ENCODE measurements around the gene PUS3. TPM values are rescaled to one million over a fixed set of nuclear protein-coding genes. Genes with fewer than 3 reads are reported as not detected.
"Not testable (repeated sequence)": the region's sequence is repeated elsewhere in the genome, so short reads cannot be mapped to it uniquely, and the experiment has no call there.

The PUS3 gene
- total and polyA plus RNA-seq, 7 experiments from 2014 or later: 4.6 to 15.3 (median 9.6) TPM

DNA sequence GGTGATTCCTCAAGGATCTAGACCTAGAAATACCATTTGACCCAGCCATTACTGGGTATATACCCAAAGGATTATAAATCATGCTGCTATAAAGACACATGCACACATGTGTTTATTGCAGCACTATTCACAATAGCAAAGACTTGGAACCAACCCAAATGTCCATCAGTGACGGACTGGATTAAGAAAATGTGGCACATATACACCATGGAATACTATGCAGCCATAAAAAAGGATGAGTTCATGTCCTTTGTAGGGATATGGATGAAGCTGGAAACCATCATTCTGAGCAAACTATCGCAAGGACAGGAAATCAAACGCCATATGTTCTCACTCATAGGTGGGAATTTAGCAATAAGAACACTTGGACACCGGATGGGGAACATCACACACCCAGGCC, 37.7 kb downstream of the PUS3 start:
- H3K27me3 ChIP-seq (ENCODE audit: control insufficient read depth in 2 of 2, insufficient read depth in 2 of 2, low read length in 2 of 2); ATAC-seq; H3K36me3 Mint-ChIP-seq; intact Hi-C loops (cut with micrococcal nuclease); H3K4me1 ChIP-seq (ENCODE audit: control insufficient read depth in 2 of 2, insufficient read depth in 2 of 2, low read length in 2 of 2); CTCF ChIA-PET; H3K4me3 Mint-ChIP-seq; H3K9me3 Mint-ChIP-seq; H3K36me3 ChIP-seq (ENCODE audit: control insufficient read depth in 2 of 3, insufficient read depth in 3 of 3, low read length in 3 of 3); H3K4me3 ChIP-seq (ENCODE audit: low read length); H3K27ac Mint-ChIP-seq; POLR2A ChIA-PET; H3K9me3 ChIP-seq (ENCODE audit: control insufficient read depth in 2 of 3, low read length in 3 of 3); H3K27ac ChIP-seq (ENCODE audit: low read depth, low read length); H3K27me3 Mint-ChIP-seq; H3K4me1 Mint-ChIP-seq; DNase-seq: not testable (repeated sequence)

DNA sequence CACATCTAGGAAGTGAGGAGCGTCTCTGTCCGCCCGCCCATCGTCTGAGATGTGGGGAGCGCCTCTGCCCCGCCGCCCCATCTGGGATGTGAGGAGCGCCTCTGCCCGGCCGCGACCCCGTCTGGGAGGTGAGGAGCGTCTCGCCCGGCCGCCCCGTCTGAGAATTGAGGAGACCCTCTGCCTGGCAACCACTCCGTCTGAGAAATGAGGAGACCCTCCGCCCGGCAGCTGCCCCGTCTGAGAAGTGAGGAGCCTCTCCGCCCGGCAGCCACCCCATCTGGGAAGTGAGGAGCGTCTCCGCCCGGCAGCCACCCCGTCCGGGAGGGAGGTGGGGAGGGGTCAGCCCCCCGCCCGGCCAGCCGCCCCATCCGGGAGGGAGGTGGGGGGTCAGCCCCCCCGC, 40.2 kb downstream of the PUS3 start:
- H3K4me3 ChIP-seq (ENCODE audit: low read length); DNase-seq; H3K9me3 ChIP-seq (ENCODE audit: control insufficient read depth in 2 of 3, low read length in 3 of 3); POLR2A ChIA-PET; H3K4me1 Mint-ChIP-seq; ATAC-seq; H3K4me1 ChIP-seq (ENCODE audit: control insufficient read depth in 2 of 2, insufficient read depth in 2 of 2, low read length in 2 of 2); intact Hi-C loops (cut with micrococcal nuclease); CTCF ChIA-PET; H3K4me3 Mint-ChIP-seq; H3K27me3 ChIP-seq (ENCODE audit: control insufficient read depth in 2 of 2, insufficient read depth in 2 of 2, low read length in 2 of 2); H3K27ac Mint-ChIP-seq; H3K36me3 ChIP-seq (ENCODE audit: control insufficient read depth in 2 of 3, insufficient read depth in 3 of 3, low read length in 3 of 3); H3K27me3 Mint-ChIP-seq; H3K27ac ChIP-seq (ENCODE audit: low read depth, low read length): not testable (repeated sequence)
- H3K36me3 Mint-ChIP-seq: peaks cover 0 to 10% (median 0%) of the 10 kb centered on the region in 5 donors
- peaks cover 0 to 30% (median 15%) of the 10 kb centered on the region in 11 donors for H3K9me3 Mint-ChIP-seq

- DNase-seq; ATAC-seq; H3K4me1 Mint-ChIP-seq; CTCF ChIA-PET; H3K4me3 Mint-ChIP-seq; H3K9me3 ChIP-seq (ENCODE audit: control insufficient read depth in 2 of 3, low read length in 3 of 3); H3K27ac Mint-ChIP-seq; H3K36me3 ChIP-seq (ENCODE audit: control insufficient read depth in 2 of 3, insufficient read depth in 3 of 3, low read length in 3 of 3); H3K27me3 ChIP-seq (ENCODE audit: control insufficient read depth in 2 of 2, insufficient read depth in 2 of 2, low read length in 2 of 2); H3K27ac ChIP-seq (ENCODE audit: low read depth, low read length); POLR2A ChIA-PET; H3K4me1 ChIP-seq (ENCODE audit: control insufficient read depth in 2 of 2, insufficient read depth in 2 of 2, low read length in 2 of 2); H3K4me3 ChIP-seq (ENCODE audit: low read length); intact Hi-C loops (cut with micrococcal nuclease): not testable (repeated sequence)
- Mint-ChIP-seq H3K9me3 (peaks cover 0 to 66% (median 25%) of the 10 kb centered on the region in 11 donors), H3K27me3 (peaks cover under 1 to 39% (median 19%) of the 10 kb centered on the region in 5 donors), H3K36me3 (peaks cover 0 to 19% (median 4%) of the 10 kb centered on the region in 5 donors)
Observed at GRCh38 chr11:125857670-125858069, 45.3 kb downstream of the PUS3 start.

DNA sequence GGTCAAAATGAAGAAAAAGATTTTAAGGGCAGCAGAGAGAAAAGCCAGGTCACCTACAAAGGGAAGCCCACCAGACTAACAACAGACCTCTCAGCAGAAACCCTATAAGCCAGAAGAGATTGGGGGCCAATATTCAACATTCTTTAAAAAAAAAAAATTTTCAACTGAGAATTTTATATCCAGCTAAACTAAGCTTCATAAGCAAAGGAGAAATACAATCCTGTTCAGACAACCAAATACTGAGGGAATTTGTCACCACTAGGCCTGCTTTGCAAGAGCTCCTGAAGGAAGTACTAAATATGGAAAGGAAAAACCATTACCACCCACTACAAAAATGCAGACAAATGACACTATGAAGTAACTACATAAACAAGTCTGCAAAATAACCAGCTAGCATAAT, 56.8 kb downstream of the PUS3 start:
- CTCF ChIA-PET: no interaction called here

More for the DNA sequence above, 56.8 kb downstream of the PUS3 start:
- Histone ChIP-seq H3K27me3 (ENCODE audit: control insufficient read depth in 2 of 2, insufficient read depth in 2 of 2, low read length in 2 of 2) (no peaks in the 10 kb centered on the region), H3K9me3 (ENCODE audit: control insufficient read depth in 2 of 3, low read length in 3 of 3) (peaks cover 0 to 11% (median 0%) of the 10 kb centered on the region in 3 experiments), H3K27ac (ENCODE audit: low read depth, low read length) (no peak overlapping the region), H3K36me3 (ENCODE audit: control insufficient read depth in 2 of 3, insufficient read depth in 3 of 3, low read length in 3 of 3) (no peaks in the 10 kb centered on the region), H3K4me1 (ENCODE audit: control insufficient read depth in 2 of 2, insufficient read depth in 2 of 2, low read length in 2 of 2) (no peaks in the 10 kb centered on the region), H3K4me3 (ENCODE audit: low read length) (no peak overlapping the region)
- Mint-ChIP-seq H3K27me3 (peaks cover 0 to 31% (median 4%) of the 10 kb centered on the region in 5 donors), H3K27ac (no peak overlapping the region), H3K4me3 (no peak overlapping the region), H3K36me3 (peaks cover 4 to 23% (median 12%) of the 10 kb centered on the region in 5 donors), H3K4me1 (no peaks in the 10 kb centered on the region), H3K9me3 (peaks cover 18 to 55% (median 28%) of the 10 kb centered on the region in 11 donors)
- intact Hi-C loops (cut with micrococcal nuclease): no loop called here
- POLR2A ChIA-PET: no interaction called here
- ATAC-seq (no peak), DNase-seq (no peak)

Other genes with a start within 250 kb of the PUS3 start
- gene ACRV1, start 222.4 kb downstream of the PUS3 start, total RNA-seq: not detected
- gene ACRV1, start 222.4 kb downstream of the PUS3 start, polyA plus RNA-seq: not detected
- not detected for gene PATE1, start 156.9 kb downstream of the PUS3 start, total RNA-seq
- gene PATE1, start 156.9 kb downstream of the PUS3 start, polyA plus RNA-seq: not detected
- gene PATE2, start 124.4 kb downstream of the PUS3 start, total RNA-seq: not detected
- gene PATE2, start 124.4 kb downstream of the PUS3 start, polyA plus RNA-seq: not detected
- gene PATE3, start 115.1 kb downstream of the PUS3 start, total RNA-seq: not detected
- not detected for gene PATE3, start 115.1 kb downstream of the PUS3 start, polyA plus RNA-seq
- gene PATE4, start 69.9 kb downstream of the PUS3 start, total RNA-seq: not detected
- gene PATE4, start 69.9 kb downstream of the PUS3 start, polyA plus RNA-seq: not detected
- gene HYLS1, start 15.5 kb downstream of the PUS3 start, total RNA-seq: 10 to 100 TPM in 1 of 5 experiments, 1 to 10 TPM in 4; 2.7 to 13.1 (median 8.0) TPM
- gene HYLS1, start 15.5 kb downstream of the PUS3 start, polyA plus RNA-seq: 10 to 100 TPM in 1 of 2 donors, 1 to 10 TPM in 1; 7.5 to 13.1 TPM
- under 1 TPM in 1 of 5 experiments, not detected in 4; 0.05 TPM for gene DDX25, start 1.3 kb upstream of the PUS3 start, total RNA-seq
- under 1 TPM in 1 of 2 donors, not detected in 1; 0.02 TPM for gene DDX25, start 1.3 kb upstream of the PUS3 start, polyA plus RNA-seq
- gene VSIG10L2, start 42.8 kb upstream of the PUS3 start, total RNA-seq: not detected
- not detected for gene VSIG10L2, start 42.8 kb upstream of the PUS3 start, polyA plus RNA-seq
- 1 to 10 TPM; 1.5 to 4.8 (median 2.3) TPM for gene CDON, start 159.7 kb upstream of the PUS3 start, total RNA-seq
- gene CDON, start 159.7 kb upstream of the PUS3 start, polyA plus RNA-seq: under 1 TPM; 0.24 to 0.69 TPM